Measurements from ENCODE around the gene EDN1.

EDN1 gene

DNA sequence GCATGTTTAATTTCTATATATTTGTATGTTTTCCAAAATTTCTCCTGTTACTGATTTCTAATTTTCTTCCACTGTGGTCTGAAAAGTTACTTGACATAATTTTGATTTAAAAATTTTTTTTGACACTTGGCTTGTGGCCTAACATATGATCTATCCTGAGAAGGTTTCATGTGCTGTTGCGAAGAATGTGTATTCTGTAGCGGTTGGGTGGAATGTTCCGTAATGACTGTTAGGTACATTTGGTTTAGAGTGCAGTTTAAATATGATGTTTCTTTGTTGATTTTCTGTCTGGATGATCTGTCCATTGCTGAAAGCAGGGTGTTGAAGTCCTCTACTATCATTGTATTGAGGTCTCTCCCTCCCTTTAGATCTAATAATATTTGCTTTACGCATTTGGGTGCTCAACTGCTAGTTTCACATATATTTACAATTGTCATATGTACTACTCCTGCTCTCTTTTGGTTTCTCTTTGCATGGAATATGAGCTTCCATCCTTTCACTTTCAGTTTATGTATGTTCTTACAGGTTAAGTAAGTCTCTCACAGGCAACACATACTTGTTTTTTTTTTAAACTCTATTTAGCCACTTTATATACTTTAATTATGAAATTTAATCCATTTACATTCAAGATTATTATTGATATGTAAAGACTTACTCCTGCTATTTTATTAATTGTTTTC lies 19.5 kb upstream of the EDN1 start:
- DNase-seq (ENCODE audit: low spot score), result no peak

DNA sequence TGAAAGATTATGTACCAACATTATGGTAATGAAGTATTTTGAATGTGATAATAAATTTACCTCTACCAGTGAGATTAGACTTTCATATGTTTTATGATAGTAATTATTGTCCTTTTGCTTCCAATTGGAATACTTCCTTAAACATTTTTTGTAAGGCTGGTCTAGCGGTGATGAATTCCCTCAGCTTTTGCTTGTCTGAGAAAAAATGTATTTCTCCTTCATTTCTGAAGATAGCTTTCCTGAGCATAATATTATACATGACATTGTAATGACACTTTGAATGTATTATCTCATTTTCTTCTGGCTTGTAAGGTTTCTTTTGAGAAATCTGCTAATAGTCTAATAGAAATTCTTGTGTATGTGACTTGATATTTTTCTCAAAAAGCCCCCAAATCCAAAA lies 18.6 kb upstream of the EDN1 start:
- no peak for DNase-seq (ENCODE audit: low spot score)

- no peak for DNase-seq (ENCODE audit: low spot score)
These were observed 18.2 kb upstream of the EDN1 start for GRCh38 chr6:12271997-12272396.

- no peak for DNase-seq (ENCODE audit: low spot score)
These were observed 15.1 kb upstream of the EDN1 start for GRCh38 chr6:12275107-12275506.

- DNase-seq (ENCODE audit: low spot score), result no peak
These were observed 13.2 kb upstream of the EDN1 start for GRCh38 chr6:12276930-12277315.

- no peak for DNase-seq (ENCODE audit: low spot score)
These were observed 12.8 kb upstream of the EDN1 start for GRCh38 chr6:12277386-12277785.

- DNase-seq (ENCODE audit: low spot score), result no peak
These were observed 11.2 kb upstream of the EDN1 start for GRCh38 chr6:12278915-12279314.

DNA sequence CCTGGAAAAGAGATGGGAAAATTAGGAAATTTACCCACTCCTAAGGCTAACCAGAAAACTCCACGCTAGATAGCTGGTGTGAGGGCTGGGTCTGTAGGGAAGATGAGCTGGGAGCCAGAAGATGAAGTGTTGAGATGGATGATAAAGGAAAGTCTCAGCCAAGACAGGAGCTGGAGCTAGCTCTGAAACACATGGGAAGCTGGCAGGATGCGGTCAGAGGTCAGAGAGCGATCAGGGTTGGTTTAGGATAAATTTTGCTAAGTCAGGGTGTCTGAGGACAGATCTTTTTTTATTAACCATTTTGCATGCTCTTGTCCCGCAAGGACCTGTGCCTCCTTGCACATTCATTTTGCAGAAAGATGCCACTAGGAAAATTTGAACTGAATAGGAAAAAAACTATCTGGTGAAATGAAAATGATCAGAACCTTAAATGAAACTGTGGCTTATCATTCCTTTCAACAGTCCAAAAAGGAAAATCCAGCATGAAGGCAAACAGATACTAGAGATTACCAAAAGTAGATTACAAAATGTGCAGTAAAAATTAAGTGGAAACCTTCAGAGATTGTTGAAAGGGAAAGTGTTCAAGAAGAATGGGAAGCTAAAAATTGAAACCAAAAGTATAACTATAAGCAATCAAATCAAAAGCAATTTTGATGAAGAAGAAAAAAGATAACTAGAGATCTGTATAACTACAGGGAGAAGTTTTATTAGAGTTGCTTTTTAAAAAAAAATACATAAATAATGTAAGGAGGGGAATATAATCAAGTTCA lies 10.7 kb upstream of the EDN1 start:
- no peak for DNase-seq (ENCODE audit: low spot score)

DNA sequence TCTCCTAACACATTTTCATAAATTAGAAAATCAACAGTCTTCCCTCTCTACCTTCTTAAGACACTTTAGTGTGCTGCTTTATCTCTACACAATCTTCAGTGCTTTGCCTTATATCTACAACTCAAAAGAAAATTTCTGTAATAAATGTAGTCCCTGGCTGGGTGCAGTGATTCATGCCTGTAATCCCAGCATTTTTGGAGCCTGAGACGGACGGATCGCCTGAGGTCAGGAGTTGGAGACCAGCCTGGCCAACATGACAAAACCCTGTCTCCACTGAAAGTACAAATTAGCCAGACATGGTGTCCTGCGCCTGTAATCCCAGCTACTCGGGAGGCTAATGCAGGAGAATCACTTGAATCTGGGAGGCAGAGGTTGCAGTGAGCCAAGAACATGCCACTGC lies 9.7 kb upstream of the EDN1 start:
- peak; percentile 25 for DNase-seq (ENCODE audit: low spot score)

DNA sequence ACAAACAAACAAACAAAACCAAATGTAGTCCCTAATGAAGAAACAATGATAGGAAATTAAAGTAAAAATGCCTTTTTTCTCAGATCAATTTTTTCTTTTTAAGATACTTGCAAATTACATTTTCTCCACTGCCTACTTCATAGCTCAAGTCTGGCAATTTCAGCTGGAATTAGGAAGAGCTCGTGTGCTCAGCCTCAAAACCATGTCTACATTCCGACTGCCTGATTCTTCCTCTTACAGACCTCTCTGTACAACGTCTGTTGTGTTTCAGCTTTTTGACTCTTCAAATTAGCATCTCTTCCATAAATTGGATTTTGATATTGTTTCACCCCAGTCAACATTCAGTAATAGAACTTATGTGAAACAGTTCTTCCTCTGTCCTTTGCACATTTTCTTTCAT lies 9.3 kb upstream of the EDN1 start:
- no peak for DNase-seq (ENCODE audit: low spot score)

- DNase-seq (ENCODE audit: low spot score), result no peak
These were observed 6.3 kb upstream of the EDN1 start for GRCh38 chr6:12283904-12284303.

GRCh38 chr6:12286373-12287110 lies 3.6 kb upstream of the EDN1 start:
- no peak for DNase-seq (ENCODE audit: low spot score)

DNA sequence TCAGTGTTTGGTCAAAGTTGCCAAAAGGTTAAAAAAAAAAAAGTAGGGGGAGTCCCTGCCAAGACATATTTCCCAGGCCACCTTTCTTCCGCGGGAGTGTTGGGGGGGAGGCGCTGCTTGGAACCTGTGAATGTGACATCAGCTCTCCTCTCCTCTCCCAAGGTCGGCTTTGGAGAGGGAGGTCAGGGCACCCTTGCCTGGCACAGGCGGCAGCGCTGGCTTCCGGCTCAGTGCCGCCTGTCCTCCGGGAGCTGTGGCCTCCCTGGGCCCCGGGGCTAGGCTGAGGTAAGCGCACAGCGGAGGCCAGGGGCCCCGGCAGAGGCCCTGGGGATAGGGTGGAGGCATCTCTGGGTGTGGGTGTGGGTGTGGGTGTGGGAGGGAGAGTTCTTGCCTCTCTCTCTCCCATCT lies 1.9 kb upstream of the EDN1 start:
- no peak for DNase-seq (ENCODE audit: low spot score)

GRCh38 chr6:12288914-12289313 lies 1.2 kb upstream of the EDN1 start:
- DNase-seq (ENCODE audit: low spot score), result no peak

DNA sequence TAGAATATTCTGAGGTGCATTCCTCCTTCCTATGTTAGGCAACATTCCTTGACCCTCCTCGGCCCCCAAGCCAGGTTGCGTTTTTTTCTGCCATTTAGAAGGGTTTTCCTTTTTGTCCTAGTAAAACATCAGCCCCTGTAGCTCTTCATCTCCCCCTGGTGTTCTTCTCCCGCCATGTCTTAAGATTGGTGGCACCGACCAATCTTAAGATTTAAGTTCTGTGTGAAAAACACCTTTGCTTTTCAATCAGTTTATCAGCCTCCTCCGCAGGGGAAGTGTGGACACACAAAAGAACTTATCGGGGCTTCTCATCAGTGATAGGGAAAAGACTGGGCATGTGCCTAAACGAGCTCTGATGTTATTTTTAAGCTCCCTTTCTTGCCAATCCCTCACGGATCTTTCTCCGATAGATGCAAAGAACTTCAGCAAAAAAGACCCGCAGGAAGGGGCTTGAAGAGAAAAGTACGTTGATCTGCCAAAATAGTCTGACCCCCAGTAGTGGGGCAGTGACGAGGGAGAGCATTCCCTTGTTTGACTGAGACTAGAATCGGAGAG lies 719 bp upstream of the EDN1 start:
- peak; percentile 75 for DNase-seq (ENCODE audit: low spot score)

DNA sequence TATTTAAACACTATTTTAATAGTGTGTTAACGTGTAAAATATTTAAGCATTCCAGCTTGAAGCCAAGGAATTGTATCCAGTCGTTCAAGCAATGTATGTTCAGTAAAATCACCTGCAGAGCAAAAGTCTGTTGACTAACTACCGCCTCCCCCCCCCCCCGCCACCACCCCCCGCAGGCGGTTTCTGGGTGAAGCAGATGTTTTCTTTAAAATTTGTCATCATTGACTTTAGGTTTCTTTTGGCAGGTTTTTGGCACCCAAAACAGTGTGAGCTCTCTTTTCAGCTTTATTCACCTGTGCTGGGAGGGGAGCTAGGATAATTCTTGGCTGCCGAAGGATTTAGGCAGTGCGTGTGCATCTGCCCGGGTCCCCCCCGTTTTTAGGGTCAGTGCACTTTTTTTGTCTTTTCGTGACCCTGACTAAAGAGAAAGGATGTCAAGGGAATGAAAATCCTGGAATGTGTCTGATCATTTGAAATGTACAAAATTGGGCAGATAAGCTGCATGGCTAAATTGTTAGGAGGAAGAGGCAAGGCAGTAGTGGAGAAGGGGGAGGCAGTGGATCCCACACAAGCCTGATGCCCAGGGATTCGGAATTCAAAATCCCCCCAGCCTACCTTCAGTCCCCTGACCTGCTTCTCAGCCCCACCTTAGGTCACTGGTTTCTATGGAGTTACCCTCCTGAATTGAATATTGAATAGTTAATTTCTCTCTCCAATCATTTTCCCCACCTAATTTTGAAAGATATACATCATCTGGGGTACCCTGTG lies 1.1 kb downstream of the EDN1 start:
- DNase-seq (ENCODE audit: low spot score), result no peak

- no peak for DNase-seq (ENCODE audit: low spot score)
These were observed 1.9 kb downstream of the EDN1 start for GRCh38 chr6:12291839-12292604.

GRCh38 chr6:12293235-12293930 lies 3.2 kb downstream of the EDN1 start:
- DNase-seq (ENCODE audit: low spot score), result no peak

DNA sequence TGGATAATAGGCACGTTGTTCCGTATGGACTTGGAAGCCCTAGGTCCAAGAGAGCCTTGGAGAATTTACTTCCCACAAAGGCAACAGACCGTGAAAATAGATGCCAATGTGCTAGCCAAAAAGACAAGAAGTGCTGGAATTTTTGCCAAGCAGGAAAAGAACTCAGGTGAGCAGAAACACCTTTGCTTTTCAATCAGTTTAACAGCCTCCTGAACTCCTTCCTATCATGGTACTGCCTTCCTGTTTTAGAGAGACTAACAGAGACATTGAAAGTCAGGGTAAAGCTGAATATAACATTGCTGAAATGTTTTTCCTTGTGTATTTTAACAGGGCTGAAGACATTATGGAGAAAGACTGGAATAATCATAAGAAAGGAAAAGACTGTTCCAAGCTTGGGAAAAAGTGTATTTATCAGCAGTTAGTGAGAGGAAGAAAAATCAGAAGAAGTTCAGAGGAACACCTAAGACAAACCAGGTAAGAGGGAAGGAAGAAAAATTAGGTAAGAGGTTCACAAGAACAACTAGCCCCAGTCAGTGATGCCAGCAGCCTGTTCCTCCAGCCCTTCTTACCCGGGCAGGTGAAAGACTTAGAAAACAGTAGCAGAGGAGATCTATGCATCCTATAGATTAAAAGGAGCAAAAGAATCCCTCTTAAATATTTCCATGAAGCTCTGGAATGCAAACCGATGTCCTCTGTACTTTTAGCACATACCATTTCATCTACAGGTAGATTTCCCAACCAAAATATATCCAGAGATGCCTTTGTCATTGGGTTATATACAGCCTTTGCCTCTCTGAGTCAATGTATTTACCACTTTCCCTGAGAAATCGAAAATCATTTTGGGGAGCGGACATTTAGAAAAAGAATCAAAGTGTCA lies 4.0 kb downstream of the EDN1 start:
- no peak for DNase-seq (ENCODE audit: low spot score)

Data from AG08396 (cell line).